ENCODE data around the gene IFITM10.

Gene IFITM10

GRCh38 chr11:1749395-1750351, 722 bp downstream of the IFITM10 start:
- TF ChIP-seq, protein P1, sequence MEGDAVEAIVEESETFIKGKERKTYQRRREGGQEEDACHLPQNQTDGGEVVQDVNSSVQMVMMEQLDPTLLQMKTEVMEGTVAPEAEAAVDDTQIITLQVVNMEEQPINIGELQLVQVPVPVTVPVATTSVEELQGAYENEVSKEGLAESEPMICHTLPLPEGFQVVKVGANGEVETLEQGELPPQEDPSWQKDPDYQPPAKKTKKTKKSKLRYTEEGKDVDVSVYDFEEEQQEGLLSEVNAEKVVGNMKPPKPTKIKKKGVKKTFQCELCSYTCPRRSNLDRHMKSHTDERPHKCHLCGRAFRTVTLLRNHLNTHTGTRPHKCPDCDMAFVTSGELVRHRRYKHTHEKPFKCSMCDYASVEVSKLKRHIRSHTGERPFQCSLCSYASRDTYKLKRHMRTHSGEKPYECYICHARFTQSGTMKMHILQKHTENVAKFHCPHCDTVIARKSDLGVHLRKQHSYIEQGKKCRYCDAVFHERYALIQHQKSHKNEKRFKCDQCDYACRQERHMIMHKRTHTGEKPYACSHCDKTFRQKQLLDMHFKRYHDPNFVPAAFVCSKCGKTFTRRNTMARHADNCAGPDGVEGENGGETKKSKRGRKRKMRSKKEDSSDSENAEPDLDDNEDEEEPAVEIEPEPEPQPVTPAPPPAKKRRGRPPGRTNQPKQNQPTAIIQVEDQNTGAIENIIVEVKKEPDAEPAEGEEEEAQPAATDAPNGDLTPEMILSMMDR (IDR thresholded peaks at IDR 0.05) = no peak

- TF ChIP-seq, protein P1 (IDR thresholded peaks at IDR 0.05) = no peak
These were observed 1.6 kb downstream of the IFITM10 start for GRCh38 chr11:1748636-1749394.

DNA sequence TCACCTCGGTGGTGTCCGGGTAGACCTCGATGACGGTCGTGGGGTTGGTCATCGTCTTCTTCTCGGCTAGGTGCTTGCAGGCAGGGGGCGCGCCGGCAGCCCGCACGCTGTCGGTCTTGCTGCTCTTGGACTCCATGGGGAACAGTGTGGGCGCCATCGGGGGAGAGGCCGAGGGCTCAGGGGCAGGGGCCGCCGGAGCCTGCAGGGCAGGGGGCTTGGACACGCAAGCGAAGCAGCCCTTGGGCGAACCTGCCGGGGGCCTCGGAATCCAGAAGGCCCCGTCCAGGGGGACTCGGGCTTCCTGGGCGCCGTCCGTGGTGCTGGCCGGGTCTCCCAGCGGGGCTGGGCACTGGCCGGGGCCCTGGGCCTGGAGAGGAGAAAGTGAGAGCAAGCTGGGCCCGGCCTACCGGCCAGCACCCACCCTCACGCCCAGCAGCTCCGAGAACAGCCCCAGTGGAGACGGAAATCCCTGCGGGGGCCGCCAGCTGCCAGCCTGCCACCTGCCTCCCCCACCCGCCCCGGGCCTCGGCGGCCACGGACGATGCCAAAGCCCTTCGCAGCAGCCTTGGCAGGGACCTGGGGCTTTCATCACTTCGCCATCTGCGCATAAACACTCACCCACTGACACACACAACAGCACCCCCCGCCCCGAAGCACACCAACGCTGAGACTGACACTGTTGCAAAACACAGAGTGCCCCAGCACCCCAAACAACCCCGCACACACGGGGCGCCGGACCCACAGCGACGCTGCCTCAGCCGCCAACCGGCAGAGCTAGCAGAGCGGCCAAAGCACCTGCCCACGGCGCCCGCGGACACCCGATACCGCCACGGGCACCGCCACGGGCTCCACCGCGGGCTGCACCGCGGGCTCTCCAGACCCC, 2.4 kb downstream of the IFITM10 start:
- TF ChIP-seq, protein P1 (IDR thresholded peaks at IDR 0.05) = no peak

GRCh38 chr11:1746956-1747752, 3.2 kb downstream of the IFITM10 start:
- TF ChIP-seq, protein P1 (IDR thresholded peaks at IDR 0.05) = no peak

GRCh38 chr11:1746511-1746931, 3.9 kb downstream of the IFITM10 start:
- TF ChIP-seq, protein P1 (IDR thresholded peaks at IDR 0.05) = no peak

DNA sequence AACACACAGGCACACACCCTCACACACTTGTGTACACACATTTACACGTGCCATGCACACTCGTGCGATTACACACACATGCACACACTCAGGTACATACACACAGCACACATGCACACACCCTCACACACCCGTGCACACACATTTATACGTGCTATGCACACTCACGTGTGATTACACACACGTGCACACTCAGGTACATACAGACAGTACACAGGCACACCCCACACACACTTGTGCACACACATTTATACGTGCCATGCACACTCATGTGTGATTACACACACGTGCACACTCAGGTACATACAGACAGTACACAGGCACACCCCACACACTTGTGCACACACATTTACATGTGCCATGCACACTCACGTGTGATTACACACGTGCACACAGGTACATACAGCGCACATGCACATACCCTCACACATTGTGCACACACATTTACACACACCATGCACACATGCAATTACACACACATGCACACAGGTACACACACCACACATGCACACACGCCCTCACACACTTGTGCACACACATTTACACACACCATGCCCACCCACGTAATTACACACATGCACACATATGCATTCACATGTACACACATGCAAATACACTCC, 4.6 kb downstream of the IFITM10 start:
- TF ChIP-seq, protein P1 (IDR thresholded peaks at IDR 0.05) = no peak
